HFF-Myc (cell line): ENCODE measurements around the gene RAD51B.

Source experiments
- DNase-seq: peaks from one replicate; pipeline ENCODE4 v3.0.0-alpha.2; 2011; ENCODE audit warnings: low read depth; ENCODE audit errors: extremely low read depth
- H3K4me3 ChIP-seq: replicated peaks from 2 replicates; pipeline ENCODE4 v1.5.1; 2011; ENCODE audit warnings: low read depth, mild to moderate bottlenecking, control low read depth, low read length
- CTCF ChIP-seq: IDR thresholded peaks from 2 replicates; pipeline ENCODE4 v1.5.1; 2012; ENCODE audit warnings: mild to moderate bottlenecking, low read depth, low read length, control low read depth; ENCODE audit errors: missing control alignments

The RAD51B gene

GRCh38 chr14:68132563-68133121 is 313.1 kb downstream of the RAD51B start:
- no peak for TF ChIP-seq CTCF
- DNase-seq, result no peak
- H3K4me3 ChIP-seq, result no peak overlapping the region

- DNase-seq, result no peak
- no peak for TF ChIP-seq CTCF
- H3K4me3 ChIP-seq, result no peak overlapping the region
Measured at GRCh38 chr14:68133856-68134255, 314.3 kb downstream of the RAD51B start.

GRCh38 chr14:68135028-68135427 is 315.4 kb downstream of the RAD51B start:
- no peak overlapping the region for H3K4me3 ChIP-seq
- no peak for TF ChIP-seq CTCF

GRCh38 chr14:68135566-68135965 is 316.0 kb downstream of the RAD51B start:
- DNase-seq, result no peak
- no peak for TF ChIP-seq CTCF
- no peak overlapping the region for H3K4me3 ChIP-seq

More at GRCh38 chr14:68135028-68135427, 315.4 kb downstream of the RAD51B start:
- DNase-seq, result no peak

GRCh38 chr14:68137704-68138619 is 318.4 kb downstream of the RAD51B start:
- TF ChIP-seq CTCF, result no peak
- DNase-seq, result peak; percentile 96
- H3K4me3 ChIP-seq, result no peak overlapping the region

GRCh38 chr14:68139431-68140075 is 320.0 kb downstream of the RAD51B start:
- no peak overlapping the region for H3K4me3 ChIP-seq
- no peak for DNase-seq
- no peak for TF ChIP-seq CTCF
